Stimulated activated naive CD4-positive, alpha-beta T cell treated with Interleukin-2 at 50 U/mL for 16 hours (primary cell): ENCODE results near the gene LRG1.
"Not testable (repeated sequence)": the region's sequence is repeated elsewhere in the genome, so short reads cannot be mapped to it uniquely, and the experiment has no call there.

Experiments used
- DNase-seq: peaks from one replicate; lab custom pipeline; 2025; lab: John Stamatoyannopoulos, UW

Gene LRG1

DNA sequence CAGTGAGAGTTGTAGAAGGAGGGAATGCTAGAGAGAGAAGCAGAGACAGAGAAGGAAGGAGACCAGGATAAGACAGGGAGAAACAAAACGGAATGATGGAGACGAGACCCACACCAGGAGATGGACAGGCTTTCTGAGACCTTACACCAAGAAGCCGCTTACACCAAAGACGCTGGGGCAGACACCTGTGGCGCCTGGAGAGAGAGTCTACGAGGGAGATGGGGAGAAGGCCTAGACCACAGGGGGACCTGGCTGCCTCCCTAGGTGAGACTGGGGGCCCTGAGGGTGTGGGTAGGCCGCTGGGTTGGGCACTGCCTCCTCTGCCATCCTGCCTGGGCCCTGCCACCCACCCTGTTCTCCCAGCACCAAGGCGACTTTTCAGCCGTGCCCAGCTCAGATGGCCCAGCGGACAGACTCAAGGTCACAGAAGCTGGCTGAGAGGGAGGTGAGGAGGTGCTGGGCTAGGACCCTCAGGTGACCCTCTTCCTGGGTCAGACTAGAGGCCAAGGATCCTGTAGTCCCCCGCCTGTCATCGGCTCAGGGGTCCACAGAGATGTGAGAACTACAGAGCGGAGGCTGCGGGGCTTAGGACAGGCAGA is 9.8 kb downstream of the LRG1 start:
- no peak for DNase-seq

DNA sequence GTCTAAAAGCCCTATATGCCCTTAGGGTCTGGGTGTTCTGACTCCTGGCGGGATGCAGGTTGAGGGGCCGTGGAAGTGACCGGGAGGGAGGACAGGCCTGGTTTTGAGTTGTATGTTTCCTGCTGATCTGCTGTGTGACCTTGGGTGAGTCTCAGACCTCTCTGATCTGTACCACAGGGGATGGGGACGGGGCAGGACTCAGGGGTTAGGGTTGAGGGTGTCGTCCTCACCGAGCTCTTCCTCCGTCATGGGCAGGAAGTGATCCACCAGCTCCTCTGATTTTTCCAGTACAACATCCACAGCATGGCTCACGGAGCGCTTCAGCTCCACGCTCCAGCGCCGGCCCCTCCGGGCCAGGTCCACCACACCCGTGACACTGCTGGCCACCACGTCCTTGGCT is 11.0 kb downstream of the LRG1 start:
- no peak for DNase-seq

- DNase-seq, result not testable (repeated sequence)
Measured at GRCh38 chr19:4527377-4527776, 12.5 kb downstream of the LRG1 start.

DNA sequence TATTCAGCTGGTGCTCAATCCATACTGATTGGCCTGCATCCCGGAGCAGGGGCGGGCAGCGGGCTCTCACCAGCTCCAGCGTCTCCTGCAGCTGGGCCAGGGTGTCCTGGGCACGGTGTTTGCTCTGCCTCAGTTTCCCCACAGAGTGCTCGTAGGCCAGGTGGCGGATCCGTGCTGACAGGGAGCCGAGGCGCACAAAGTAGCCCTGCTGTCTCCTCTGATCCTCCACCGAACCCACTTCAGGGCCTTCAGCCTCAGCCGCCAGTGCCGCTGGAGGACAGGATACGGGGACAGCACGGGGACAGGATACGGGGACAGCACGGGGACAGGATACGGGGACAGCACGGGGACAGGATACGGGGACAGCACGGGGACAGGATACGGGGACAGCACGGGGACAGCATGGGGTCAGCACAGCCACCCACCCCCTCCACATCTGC is 14.3 kb downstream of the LRG1 start:
- DNase-seq, result no peak

- peak; percentile 52 for DNase-seq
Measured at GRCh38 chr19:4524808-4525562, 14.9 kb downstream of the LRG1 start.

GRCh38 chr19:4523306-4524110 is 16.3 kb downstream of the LRG1 start:
- no peak for DNase-seq

DNA sequence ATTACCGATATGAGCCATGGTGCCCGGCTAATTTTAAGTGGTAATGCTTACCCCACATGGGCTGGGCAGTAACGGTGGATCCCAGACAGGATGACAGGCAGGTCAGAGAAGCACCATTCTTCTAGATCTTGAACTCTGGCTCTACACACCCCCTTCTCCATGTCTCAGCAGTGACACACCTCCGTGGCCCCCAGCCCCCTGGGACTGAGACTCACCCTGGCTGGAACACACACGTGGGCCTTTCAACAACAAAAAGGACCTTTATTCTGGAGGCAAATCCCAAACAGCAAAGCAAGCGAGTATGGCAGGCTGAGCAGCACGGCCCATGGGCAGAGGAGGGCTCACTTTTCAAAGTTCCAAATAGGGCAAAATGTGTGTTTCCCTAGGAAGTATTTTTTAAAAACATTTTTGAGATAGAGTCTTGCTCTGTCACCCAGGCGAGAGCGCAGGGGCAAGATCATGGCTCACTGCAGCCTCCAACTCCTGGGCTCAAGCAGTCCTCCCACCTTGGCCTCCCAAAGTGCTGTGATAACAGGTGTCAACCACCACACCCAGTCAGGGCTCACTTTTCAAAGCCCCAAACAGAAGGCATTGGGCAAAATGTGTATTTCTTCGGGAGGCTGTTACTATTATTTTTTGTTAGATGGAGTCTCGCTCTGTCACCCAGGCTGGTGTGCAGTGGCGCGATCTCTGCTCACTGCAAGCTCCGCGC is 17.4 kb downstream of the LRG1 start:
- DNase-seq, result no peak

DNA sequence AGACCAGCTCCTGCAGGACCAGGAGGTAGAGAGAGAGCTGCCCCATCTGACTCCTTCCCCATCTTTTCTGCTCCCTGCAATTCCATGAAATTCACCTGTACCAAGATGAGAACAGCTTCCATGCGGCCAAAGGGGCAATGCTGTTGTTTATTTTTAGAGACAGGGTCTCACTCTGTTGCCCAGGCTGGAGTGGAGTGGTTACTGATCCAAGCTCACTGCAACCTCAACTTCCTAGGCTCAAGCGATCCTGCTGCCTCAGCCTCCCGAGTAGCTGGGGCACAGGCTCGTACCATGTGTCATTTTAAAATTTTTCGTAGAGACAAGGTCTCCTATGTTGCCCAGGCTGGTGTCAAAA is 18.0 kb downstream of the LRG1 start:
- DNase-seq, result no peak

DNA sequence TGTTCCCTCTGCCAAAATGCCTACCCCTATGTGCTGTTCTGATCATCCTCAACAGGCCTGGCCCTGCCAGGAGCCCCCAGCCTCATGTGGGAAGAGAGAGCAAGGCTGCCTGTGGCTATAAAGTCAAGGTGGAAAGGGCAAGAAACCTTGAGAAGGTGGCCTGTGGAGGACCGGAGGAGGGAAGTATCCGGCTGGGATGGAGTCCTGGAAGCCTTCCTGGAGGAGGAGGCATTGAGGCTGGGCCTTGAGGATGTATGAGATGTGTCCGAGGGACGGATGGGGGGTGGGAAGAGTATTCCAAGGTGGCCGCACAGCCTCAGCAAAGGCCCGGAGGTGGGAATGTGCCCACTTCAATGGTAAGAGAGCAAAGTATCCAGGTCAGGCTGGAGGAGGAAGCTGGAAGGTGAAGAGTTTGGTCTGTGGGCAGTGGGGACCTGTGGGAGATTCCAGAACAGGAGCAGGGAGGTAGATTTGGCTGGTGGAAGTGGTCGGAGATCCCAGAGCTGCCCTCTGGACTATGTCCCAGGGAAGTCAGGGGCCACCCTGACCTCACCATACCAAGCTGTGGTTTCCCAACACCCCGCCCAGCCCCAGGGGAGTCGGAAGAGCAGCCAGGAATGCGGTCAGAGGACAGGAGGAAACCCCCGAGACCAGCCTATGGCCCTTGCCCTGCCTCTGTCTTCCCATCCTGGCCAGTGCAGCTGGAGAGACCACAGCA is 18.5 kb downstream of the LRG1 start:
- DNase-seq, result no peak

GRCh38 chr19:4519521-4520277 is 20.1 kb downstream of the LRG1 start:
- DNase-seq, result no peak

DNA sequence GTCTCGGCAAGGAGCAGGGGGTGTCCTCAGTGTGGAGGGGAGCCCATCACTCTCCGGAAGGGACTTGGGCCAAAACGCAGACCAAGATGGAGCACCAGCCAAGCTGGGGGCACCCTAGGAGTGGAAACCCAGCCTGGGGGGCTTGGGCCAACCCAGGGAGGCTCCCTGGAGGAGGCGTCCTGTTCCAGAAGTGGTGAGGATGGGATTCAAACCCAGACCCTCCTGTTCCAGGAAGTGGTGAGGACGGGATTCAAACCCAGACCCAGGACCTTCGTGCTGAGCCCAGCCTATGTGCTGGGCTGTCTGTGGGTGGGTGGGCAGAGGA is 20.7 kb downstream of the LRG1 start:
- DNase-seq, result no peak

DNA sequence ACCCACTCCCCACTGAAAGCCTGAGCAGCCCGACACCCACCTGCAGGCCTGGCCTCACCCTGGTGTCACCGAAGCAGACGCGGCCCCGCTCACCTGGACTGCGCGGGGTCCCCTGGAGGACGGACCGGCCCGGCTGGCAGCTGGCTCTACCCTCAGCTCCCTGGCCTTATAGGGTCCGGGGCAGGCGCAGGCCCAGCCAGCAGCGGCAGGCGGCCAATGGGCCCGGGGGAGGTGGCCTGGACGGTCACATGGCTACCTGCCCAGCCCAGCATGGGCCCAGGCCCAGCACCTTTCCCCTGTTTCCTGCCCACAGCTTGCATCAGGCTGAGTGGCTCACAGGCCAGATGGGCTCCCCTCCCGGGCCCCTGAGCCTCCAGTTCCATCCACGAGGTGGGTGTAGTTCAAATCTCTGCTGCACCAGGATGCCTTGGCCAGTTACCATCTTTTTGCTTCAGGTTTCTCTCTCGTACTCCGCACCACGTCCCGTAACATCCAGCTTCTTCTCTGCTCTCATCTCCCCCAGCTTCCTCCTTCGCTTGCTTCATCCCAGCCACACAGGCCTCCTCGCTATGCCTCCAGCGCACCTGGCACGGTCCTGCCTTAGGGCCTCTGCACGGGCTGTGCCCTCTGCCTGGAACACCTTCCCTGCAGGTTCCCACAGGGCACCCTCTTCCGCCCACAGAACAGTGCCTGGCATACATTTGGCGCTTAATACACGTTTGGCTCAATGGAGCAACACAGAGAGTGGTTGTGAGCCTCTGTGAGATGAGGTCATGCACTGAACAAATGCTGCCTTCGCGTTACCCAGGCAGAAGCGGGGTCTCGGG is 21.3 kb downstream of the LRG1 start, which contains the start of gene PLIN4:
TSS of gene PLIN4 (minus strand) at position 142 of the 827 bp plus-strand sequence. CDS start 214 bp downstream, outside the sequence.
- DNase-seq, result no peak

- DNase-seq, result no peak
Measured at GRCh38 chr19:4517451-4518057, 22.3 kb downstream of the LRG1 start.

GRCh38 chr19:4516939-4517300 is 22.9 kb downstream of the LRG1 start:
- DNase-seq, result no peak

- DNase-seq, result no peak
Measured at GRCh38 chr19:4516199-4516938, 23.5 kb downstream of the LRG1 start.

GRCh38 chr19:4515732-4516131 is 24.1 kb downstream of the LRG1 start:
- no peak for DNase-seq

DNA sequence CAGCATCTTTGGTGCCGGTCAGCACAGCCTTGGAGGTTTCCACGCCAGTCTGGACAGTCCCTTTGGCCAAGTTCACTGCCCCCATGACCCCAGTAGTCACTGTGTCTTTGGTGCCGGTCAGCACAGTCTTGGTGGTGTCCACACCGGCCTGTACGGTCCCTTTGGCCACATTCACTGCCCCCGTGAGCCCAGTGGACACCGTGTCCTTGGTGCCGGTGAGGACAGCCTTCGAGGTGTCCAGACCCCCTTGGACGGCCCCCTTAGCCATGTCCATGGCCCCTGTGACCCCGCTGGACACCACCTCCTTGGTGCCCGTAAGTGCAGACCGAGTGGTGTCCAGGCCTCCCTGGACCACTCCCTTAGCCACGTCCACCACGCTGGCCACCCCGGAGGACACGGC is 26.6 kb downstream of the LRG1 start:
- DNase-seq, result no peak

- no peak for DNase-seq
Measured at GRCh38 chr19:4512070-4512469, 27.8 kb downstream of the LRG1 start.
